GM23248 (cell line): ENCODE results near the gene DAAM1.

Experiments
- EZH2 ChIP-seq: fragments of 200-600 bp; sonication (generic); IDR thresholded peaks from 2 replicates; pipeline ENCODE4 v1.6.1; 2018; ENCODE audit warnings: antibody characterized with exemption, mild to moderate bottlenecking; ENCODE audit not compliant: insufficient read depth, poor library complexity, severe bottlenecking
- EZH2phosphoT487 ChIP-seq: fragments of 200-600 bp; sonication (generic); IDR thresholded peaks from 2 replicates; pipeline ENCODE4 v1.6.1; 2018; ENCODE audit warnings: antibody characterized with exemption, moderate library complexity, mild to moderate bottlenecking, low read depth; ENCODE audit not compliant: insufficient read depth

DNA sequence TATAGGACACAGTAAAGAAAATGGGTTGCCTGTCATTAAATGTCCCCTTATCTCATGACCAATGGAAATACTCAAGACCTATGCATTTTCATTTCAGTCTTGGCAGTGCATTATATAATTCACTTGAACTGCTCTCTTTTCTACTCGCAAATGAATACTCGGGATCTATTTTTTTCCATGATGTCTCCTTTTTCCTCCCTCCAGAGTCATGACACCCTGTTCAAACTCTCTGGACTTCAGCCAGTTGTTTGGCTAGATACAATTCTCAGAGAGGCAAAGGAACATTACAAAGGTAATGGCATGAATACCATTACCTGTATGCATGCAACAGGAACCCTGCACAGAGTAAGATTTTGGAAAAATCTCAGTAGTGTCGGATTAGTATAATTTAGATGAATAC is 145.8 kb downstream of the DAAM1 start:
- TF ChIP-seq EZH2 (no peak), EZH2phosphoT487 (no peak)
